Measurements from ENCODE around the gene EIF4B. TPM values are rescaled to one million over a fixed set of nuclear protein-coding genes. Genes with fewer than 3 reads are reported as not detected.

EIF4B gene
- total RNA-seq, 1 donor from 2014 or later, result 629 TPM

- no peak for TF ChIP-seq CTCF (IDR thresholded peaks at IDR 0.05; ENCODE audit: unreplicated experiment)
- Mint-ChIP-seq H3K27ac (ENCODE audit: unreplicated experiment) (peak overlapping the region; percentile 91), H3K9me3 (ENCODE audit: unreplicated experiment) (no peaks in the 10 kb centered on the region), H3K4me1 (ENCODE audit: unreplicated experiment) (peaks cover 57% of the 10 kb centered on the region), H3K4me3 (ENCODE audit: unreplicated experiment) (peak overlapping the region; percentile 82), H3K36me3 (ENCODE audit: low read depth, unreplicated experiment) (peaks cover 3% of the 10 kb centered on the region), H3K27me3 (ENCODE audit: unreplicated experiment) (peaks cover 29% of the 10 kb centered on the region)
- DNase-seq (ENCODE audit: low spot score), result peak; percentile 23
Observed at GRCh38 chr12:53048033-53048779, 42.0 kb downstream of the EIF4B start.

GRCh38 chr12:53048780-53049401 lies 42.6 kb downstream of the EIF4B start:
- peaks cover 57% of the 10 kb centered on the region for H3K4me1 Mint-ChIP-seq (ENCODE audit: unreplicated experiment)
- DNase-seq (ENCODE audit: low spot score), result peak; percentile 24
- H3K27me3 Mint-ChIP-seq (ENCODE audit: unreplicated experiment), result peaks cover 26% of the 10 kb centered on the region
- TF ChIP-seq CTCF (IDR thresholded peaks at IDR 0.05; ENCODE audit: unreplicated experiment), result no peak
- H3K9me3 Mint-ChIP-seq (ENCODE audit: unreplicated experiment), result no peaks in the 10 kb centered on the region
- peak overlapping the region; percentile 91 for H3K27ac Mint-ChIP-seq (ENCODE audit: unreplicated experiment)
- peaks cover 3% of the 10 kb centered on the region for H3K36me3 Mint-ChIP-seq (ENCODE audit: low read depth, unreplicated experiment)
- H3K4me3 Mint-ChIP-seq (ENCODE audit: unreplicated experiment), result peak overlapping the region; percentile 91

- H3K27me3 Mint-ChIP-seq (ENCODE audit: unreplicated experiment), result peaks cover 21% of the 10 kb centered on the region
- peaks cover 3% of the 10 kb centered on the region for H3K36me3 Mint-ChIP-seq (ENCODE audit: low read depth, unreplicated experiment)
- H3K9me3 Mint-ChIP-seq (ENCODE audit: unreplicated experiment), result no peaks in the 10 kb centered on the region
- H3K4me3 Mint-ChIP-seq (ENCODE audit: unreplicated experiment), result peak within 1 kb of the TSS; percentile 91
- no peak for TF ChIP-seq CTCF (IDR thresholded peaks at IDR 0.05; ENCODE audit: unreplicated experiment)
- peak within 1 kb of the TSS; percentile 91 for H3K27ac Mint-ChIP-seq (ENCODE audit: unreplicated experiment)
- DNase-seq (ENCODE audit: low spot score), result peak; percentile 71
- peaks cover 52% of the 10 kb centered on the region for H3K4me1 Mint-ChIP-seq (ENCODE audit: unreplicated experiment)
Observed at GRCh38 chr12:53049571-53050318, 43.5 kb downstream of the EIF4B start, which contains the start of gene TNS2. Gene TNS2, plus strand, starts transcription at chr12:53050065. Its CDS starts 121 bp downstream, at chr12:53050186.

- peaks cover 46% of the 10 kb centered on the region for H3K4me1 Mint-ChIP-seq (ENCODE audit: unreplicated experiment)
Observed at GRCh38 chr12:53050426-53051057, 44.3 kb downstream of the EIF4B start.

More at GRCh38 chr12:53050426-53051057, 44.3 kb downstream of the EIF4B start:
- H3K27ac Mint-ChIP-seq (ENCODE audit: unreplicated experiment), result no peak overlapping the region
- peaks cover 19% of the 10 kb centered on the region for H3K27me3 Mint-ChIP-seq (ENCODE audit: unreplicated experiment)
- peaks cover 10% of the 10 kb centered on the region for H3K36me3 Mint-ChIP-seq (ENCODE audit: low read depth, unreplicated experiment)
- TF ChIP-seq CTCF (IDR thresholded peaks at IDR 0.05; ENCODE audit: unreplicated experiment), result no peak
- no peaks in the 10 kb centered on the region for H3K9me3 Mint-ChIP-seq (ENCODE audit: unreplicated experiment)
- no peak for DNase-seq (ENCODE audit: low spot score)
- H3K4me3 Mint-ChIP-seq (ENCODE audit: unreplicated experiment), result peak overlapping the region; percentile 91
